ENCODE results near the gene NDRG3.

- no peak for TF ChIP-seq EHMT2 (IDR thresholded peaks at IDR 0.05; ENCODE audit: low read depth)
- TF ChIP-seq, protein P1, sequence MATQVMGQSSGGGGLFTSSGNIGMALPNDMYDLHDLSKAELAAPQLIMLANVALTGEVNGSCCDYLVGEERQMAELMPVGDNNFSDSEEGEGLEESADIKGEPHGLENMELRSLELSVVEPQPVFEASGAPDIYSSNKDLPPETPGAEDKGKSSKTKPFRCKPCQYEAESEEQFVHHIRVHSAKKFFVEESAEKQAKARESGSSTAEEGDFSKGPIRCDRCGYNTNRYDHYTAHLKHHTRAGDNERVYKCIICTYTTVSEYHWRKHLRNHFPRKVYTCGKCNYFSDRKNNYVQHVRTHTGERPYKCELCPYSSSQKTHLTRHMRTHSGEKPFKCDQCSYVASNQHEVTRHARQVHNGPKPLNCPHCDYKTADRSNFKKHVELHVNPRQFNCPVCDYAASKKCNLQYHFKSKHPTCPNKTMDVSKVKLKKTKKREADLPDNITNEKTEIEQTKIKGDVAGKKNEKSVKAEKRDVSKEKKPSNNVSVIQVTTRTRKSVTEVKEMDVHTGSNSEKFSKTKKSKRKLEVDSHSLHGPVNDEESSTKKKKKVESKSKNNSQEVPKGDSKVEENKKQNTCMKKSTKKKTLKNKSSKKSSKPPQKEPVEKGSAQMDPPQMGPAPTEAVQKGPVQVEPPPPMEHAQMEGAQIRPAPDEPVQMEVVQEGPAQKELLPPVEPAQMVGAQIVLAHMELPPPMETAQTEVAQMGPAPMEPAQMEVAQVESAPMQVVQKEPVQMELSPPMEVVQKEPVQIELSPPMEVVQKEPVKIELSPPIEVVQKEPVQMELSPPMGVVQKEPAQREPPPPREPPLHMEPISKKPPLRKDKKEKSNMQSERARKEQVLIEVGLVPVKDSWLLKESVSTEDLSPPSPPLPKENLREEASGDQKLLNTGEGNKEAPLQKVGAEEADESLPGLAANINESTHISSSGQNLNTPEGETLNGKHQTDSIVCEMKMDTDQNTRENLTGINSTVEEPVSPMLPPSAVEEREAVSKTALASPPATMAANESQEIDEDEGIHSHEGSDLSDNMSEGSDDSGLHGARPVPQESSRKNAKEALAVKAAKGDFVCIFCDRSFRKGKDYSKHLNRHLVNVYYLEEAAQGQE (IDR thresholded peaks at IDR 0.05) = no peak
- no peak for TF ChIP-seq KDM1A (IDR thresholded peaks at IDR 0.05; ENCODE audit: low read depth)
- TF ChIP-seq RAD21 (conservative IDR thresholded peaks at IDR 0.05 in 1 of 2, IDR thresholded peaks at IDR 0.05 in 1 of 2) = no peak
- no peak for TF ChIP-seq CHD2 (IDR thresholded peaks at IDR 0.05; ENCODE audit: low read length, partially characterized antibody)
- TF ChIP-seq JUN (IDR thresholded peaks at IDR 0.05) = no peak
- no peak for TF ChIP-seq RCOR1 (IDR thresholded peaks at IDR 0.05; ENCODE audit: low read depth, low read length)
- TF ChIP-seq, protein P2, sequence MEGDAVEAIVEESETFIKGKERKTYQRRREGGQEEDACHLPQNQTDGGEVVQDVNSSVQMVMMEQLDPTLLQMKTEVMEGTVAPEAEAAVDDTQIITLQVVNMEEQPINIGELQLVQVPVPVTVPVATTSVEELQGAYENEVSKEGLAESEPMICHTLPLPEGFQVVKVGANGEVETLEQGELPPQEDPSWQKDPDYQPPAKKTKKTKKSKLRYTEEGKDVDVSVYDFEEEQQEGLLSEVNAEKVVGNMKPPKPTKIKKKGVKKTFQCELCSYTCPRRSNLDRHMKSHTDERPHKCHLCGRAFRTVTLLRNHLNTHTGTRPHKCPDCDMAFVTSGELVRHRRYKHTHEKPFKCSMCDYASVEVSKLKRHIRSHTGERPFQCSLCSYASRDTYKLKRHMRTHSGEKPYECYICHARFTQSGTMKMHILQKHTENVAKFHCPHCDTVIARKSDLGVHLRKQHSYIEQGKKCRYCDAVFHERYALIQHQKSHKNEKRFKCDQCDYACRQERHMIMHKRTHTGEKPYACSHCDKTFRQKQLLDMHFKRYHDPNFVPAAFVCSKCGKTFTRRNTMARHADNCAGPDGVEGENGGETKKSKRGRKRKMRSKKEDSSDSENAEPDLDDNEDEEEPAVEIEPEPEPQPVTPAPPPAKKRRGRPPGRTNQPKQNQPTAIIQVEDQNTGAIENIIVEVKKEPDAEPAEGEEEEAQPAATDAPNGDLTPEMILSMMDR (IDR thresholded peaks at IDR 0.05) = no peak
- no peak for TF ChIP-seq MAX (IDR thresholded peaks at IDR 0.05)
- no peak for TF ChIP-seq EP300 (IDR thresholded peaks at IDR 0.05)
Measured at GRCh38 chr20:36653456-36653855, 92.4 kb downstream of the NDRG3 start.

Data from A549 (cell line).